Posterior cingulate gyrus (tissue), 11 donors: ENCODE data around the gene SYT7.

Experiments
- DNase-seq, 10 donors: peaks; one replicate each; pipeline versions ENCODE4 v3.0.0 to v3.0.0-alpha.2; 2020 to 2021; ENCODE audit warnings: mixed read lengths in 3 of 10
- intact Hi-C: fragments of 100-400 bp; cut with DNase I; formaldehyde crosslinking; loops from one replicate; pipeline ENCODE4 v1.15.1; 2023

The SYT7 gene

DNA sequence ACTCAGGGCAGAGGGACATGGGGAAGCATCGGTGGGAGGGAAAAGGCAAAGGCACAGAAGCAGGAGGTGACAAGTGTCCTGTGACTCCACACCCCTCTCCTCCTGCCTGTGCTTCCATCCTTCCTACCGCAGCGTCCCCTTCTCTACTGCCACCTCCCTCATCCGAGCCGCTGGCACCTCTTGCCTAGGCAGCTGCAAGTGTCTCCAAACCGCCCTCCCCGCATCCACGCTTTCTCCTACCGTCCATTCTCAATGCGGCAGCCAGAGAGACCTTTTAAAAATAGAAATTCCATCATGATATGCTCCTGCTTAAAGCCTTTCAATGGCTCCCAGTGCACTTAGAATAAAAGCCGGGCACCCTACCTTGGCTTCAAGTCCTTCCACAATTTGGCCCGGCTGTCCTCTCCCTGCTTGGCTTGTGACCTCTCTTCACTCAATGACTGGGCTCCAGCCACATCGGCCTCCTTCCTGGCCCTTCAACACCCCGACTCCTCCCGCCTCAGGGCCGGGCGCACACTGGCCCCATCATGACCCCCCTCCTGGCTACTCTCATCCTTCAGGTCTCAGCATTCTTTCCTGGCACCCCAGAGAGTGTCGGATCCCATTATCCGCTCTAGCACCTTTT lies 55.8 kb downstream of the SYT7 start:
- intact Hi-C loops: no loop called here
- peak in 1 of 10 donors; percentile 91 for DNase-seq

- intact Hi-C loops: no loop called here
- no peak for DNase-seq
Measured at GRCh38 chr11:61524446-61524845, 56.4 kb downstream of the SYT7 start.

DNA sequence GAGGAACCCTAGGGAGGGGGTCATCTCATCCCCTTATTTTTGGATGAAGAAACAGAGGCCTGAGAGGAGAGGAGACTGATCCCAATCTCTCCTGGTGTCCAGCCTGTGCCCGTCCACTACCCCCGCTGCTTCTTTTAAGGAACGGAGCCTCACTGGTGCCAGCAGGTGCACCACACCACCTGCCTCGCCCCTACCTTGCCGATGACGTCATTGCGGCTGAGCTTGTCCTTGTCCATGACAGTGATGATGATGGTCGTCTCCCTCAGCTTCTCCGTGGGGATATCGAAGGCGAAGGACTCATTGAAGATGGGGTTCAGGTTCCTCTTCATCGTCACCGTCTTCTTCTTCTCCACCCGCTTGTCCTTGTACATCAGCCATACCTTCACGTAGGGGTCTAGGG lies 58.0 kb downstream of the SYT7 start:
- intact Hi-C loops: no loop called here

GRCh38 chr11:61518032-61518795 lies 62.7 kb downstream of the SYT7 start:
- intact Hi-C loops: no loop called here
- no peak for DNase-seq

More for the DNA sequence above, 58.0 kb downstream of the SYT7 start:
- no peak for DNase-seq

GRCh38 chr11:61516675-61517572 lies 64.0 kb downstream of the SYT7 start:
- intact Hi-C loops: loop anchor here (1.0 to 2.0 kb wide), 2 partner anchors 38 to 71 kb away; no protein-coding TSS in a partner anchor
- peak in 6 of 10 donors; percentile 42 to 90 (median 60) for DNase-seq

- intact Hi-C loops: loop anchor here (2.0 kb wide), 1 partner anchor 37 kb away; no protein-coding TSS in a partner anchor
- DNase-seq: no peak
Measured at GRCh38 chr11:61516191-61516590, 64.7 kb downstream of the SYT7 start.

- intact Hi-C loops: loop anchor here (2.0 kb wide), 1 partner anchor 37 kb away; no protein-coding TSS in a partner anchor
- DNase-seq: no peak
Measured at GRCh38 chr11:61515686-61516085, 65.2 kb downstream of the SYT7 start.

- intact Hi-C loops: no loop called here
- DNase-seq: no peak
Measured at GRCh38 chr11:61514050-61514917, 66.6 kb downstream of the SYT7 start.

GRCh38 chr11:61513143-61513765 lies 67.6 kb downstream of the SYT7 start:
- intact Hi-C loops: no loop called here
- peak in 1 of 10 donors; percentile 39 for DNase-seq

DNA sequence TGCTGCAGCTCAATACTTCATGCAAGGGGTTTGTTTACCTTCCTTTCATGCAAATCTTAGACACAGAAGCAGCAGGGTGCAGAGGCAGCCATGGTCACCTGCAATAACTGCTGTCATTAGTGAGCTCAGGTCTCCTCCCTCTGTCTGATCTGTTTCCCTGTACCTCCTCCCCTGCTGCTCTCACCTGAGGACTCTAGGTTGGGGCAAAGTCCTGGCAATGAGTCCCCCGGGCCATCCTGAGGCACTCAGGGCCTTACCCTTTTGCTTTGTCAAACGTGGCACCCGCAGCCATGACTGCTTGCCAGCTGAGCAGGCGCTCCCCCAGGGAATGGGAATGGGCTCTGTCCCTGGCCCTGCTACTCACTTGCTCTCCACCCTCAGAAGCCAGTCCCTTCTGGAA lies 68.4 kb downstream of the SYT7 start:
- no peak for DNase-seq
- intact Hi-C loops: no loop called here

DNA sequence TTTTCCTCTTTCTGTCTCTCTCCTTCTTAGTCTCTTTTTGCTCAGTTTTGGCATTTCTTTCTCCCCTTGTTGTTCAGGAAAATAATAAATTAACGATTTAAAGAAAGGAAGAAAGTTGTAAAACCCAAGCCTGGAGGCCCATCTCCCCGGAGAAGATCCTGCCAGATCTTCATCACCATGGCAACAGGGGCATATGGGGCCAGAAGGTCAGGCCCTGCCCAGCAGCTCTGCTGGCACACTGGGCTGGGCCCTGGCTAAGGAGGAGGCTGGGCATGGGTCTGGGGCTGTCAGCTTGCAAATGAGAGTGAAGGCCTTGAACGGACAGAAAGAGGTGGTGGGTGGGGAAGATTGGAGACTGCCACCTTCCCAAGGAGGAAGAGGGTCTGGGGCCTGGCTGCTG lies 69.5 kb downstream of the SYT7 start:
- intact Hi-C loops: no loop called here
- no peak for DNase-seq

DNA sequence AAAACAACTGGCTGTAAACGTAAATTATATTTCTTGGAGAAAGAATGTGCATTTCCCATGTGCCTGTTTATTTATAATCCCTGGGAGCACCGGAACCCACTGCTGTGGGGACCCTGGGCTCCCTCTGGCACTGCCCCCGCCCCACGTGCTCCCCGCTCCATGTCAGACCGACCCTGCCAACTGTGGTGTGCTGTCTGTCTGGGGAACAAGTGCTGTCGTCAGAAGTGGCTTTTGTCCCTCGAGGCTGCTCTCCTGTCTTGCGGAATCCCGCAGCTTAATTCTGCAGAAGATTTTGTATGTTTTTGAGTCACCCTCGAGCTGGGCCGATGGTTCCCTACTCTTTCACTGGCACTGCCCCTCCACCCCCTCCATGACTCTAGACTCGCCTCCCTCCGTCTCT lies 69.9 kb downstream of the SYT7 start:
- intact Hi-C loops: no loop called here
- no peak for DNase-seq

- DNase-seq: no peak
- intact Hi-C loops: no loop called here
Measured at GRCh38 chr11:61510166-61510919, 70.5 kb downstream of the SYT7 start.

DNA sequence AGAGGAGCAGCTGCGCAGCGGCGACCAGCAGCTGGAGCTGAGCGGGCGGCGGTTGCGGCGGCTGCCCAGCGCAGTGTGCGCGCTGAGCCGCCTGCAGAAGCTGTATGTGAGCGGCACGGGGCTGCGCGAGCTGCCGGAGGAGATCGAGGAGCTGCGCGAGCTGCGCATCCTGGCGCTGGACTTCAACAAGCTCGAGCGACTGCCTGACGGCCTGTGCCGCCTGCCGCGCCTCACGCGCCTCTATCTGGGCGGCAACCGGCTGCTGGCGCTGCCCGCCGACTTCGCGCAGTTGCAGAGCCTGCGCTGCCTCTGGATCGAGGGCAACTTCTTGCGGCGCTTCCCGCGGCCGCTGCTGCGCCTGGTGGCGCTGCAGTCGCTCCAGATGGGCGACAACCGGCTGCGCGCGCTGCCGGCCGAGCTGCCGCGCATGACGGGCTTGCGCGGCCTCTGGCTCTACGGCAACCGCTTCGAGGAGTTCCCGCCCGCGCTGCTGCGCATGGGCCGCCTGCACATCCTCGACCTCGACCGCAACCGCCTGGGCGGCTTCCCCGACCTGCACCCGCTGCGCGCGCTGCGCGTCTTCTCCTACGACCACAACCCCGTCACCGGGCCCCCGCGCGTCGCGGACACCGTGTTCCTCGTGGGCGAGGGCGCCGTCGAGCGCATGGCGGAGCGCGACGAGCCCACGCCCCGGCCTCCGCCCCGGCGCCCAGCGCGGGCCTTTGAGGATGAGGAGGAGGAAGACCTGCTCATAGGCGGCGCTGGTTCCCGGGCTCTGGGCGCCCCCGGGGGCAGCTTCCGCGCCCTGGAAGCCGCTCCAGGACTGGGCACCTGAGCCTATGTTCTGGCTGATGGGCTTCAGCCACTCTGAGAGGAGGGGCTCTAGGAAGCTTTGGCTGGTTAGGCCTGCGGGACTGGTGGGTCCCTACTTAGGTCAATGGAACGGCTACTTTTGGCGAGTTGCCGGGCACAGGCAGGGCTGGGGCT lies 71.5 kb downstream of the SYT7 start:
- intact Hi-C loops: no loop called here
- DNase-seq: peak in 9 of 10 donors; percentile 35 to 96 (median 72)

DNA sequence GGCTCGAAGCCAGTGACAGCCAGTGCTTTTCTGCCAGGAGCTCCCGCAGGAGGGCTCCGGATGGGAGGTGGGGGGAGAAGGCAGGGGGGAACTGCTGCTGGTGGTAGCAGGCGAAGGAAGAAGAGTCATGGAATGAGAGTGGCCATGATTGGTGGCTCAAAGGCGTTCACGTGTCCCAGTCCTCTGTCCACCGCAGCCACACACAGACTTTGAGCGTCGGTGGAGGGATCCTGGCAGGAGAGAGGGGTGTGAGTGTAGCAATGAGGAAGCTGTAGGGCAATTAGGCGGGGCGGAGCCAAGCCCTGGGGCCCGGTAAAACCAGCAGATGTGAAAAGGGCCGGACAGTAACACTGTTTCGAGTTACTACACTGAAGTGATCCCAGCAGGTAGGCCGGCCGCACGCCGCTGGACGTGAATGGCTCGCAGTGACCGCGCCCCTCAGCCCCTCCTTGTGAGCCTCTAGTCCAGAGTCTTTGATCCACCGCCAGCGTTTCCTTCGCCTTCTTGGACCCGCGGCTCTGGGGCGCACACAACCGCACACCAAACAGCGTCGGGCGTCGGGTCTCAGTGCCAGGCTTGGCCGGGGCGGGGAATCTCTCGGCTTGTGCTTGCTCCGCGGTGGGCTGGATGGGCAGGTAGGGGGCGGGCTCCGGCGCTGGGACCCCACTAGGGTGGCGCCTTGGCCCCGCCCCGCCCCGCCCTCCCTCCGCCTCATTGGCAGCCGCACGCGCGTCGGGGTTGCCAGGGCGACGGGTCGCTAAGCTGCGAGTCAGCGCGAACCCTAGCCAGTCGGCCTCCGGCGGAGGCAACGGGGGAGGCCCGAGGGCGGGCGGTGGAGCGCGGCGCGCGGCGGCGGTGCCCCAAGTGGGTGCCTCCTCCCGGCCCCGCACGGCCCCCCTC lies 72.7 kb downstream of the SYT7 start, which contains the start of gene LRRC10B:
Gene LRRC10B (plus strand): TSS at position 788 of the 900 bp plus-strand sequence. CDS start 250 bp downstream, outside the sequence.
- intact Hi-C loops: no loop called here
- DNase-seq: peak in 1 of 10 donors; percentile 90

- intact Hi-C loops: no loop called here
- no peak for DNase-seq
Measured at GRCh38 chr11:61507012-61507768, 73.7 kb downstream of the SYT7 start.
